Activated CD4-positive, CD25-positive, alpha-beta regulatory T cell (primary cell): ENCODE measurements around the gene GDA.
"Not testable (repeated sequence)": the region's sequence is repeated elsewhere in the genome, so short reads cannot be mapped to it uniquely, and the experiment has no call there.

Source experiments
- DNase-seq, 4 experiments: peaks; one replicate each; lab custom pipeline; 2025; lab: John Stamatoyannopoulos, UW

Gene GDA

DNA sequence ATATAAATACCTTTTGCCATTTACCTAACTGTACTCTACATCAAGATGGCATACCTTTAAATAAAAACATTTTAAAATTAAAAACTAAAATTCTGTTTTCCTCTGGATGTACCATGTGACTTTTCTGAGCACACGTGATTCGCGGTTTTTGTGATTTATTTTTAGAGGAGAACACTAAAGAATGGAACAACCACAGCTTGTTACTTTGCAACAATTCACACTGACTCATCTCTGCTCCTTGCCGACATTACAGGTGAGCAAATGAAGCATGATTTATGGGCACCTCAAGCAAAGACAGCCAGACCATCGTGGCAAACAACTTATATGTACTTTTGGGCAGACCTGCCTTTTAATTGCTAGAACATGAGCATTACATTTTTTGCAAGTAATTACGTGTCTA is 61.3 kb downstream of the GDA start:
- no peak for DNase-seq

DNA sequence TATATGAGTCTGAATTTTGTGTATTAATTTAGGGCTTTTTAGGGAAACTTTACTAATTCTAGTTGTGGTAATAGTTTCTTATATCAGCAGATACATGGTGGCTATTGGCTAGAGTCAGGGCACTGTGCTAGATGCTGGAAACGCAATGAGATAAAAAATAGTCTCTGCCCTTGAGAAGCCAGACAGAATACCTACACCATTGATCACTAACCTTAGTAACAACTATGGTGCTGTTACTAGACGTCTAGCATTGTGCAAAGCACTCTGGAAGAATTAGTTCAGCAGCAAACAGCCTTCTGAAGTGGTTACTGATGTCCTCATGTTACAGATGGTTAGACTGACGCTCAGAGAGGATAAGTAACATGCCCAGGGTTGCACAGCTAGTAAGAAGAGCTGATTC is 61.8 kb downstream of the GDA start:
- no peak for DNase-seq

DNA sequence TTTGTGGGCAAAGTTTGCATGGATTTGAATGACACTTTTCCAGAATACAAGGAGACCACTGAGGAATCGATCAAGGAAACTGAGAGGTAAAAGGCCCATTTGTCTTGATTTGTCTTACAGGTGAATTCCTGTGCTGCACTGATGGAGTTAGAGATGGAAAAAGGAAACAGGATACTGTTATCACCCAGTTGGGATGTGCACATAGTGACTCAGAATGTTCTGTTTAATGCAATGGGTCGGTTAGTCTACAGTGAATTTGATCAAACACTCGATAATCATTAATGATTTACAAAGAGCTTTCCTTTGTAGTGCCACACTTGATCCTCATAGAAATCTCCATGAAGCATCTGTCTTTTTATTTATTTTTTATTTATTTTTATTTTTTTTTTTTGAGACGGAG is 64.7 kb downstream of the GDA start:
- no peak for DNase-seq

DNA sequence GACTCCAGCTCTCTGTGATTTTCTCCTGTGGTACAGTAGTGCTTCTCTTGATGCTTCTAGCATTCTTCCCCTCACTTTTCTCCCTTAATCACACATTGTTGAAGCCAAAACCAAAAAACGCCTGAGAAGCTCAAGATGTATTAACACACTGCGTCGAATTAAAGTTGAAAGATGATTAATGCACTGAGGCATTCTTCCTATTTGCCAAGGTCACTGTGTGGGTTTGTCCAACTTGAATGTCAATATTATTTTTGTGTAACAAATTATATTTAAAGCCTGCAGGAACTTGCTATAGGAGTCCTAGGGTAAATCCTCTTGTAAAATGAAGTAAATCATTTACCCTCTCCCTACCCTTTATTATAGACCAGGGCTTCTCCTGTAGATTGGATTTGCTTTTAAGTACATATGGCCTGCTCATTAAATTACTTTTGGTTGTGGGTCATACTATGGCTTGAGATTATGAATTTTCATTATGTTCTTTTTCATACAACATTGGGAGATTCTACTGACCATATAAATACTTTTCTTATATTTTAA is 68.1 kb downstream of the GDA start:
- DNase-seq, result no peak

DNA sequence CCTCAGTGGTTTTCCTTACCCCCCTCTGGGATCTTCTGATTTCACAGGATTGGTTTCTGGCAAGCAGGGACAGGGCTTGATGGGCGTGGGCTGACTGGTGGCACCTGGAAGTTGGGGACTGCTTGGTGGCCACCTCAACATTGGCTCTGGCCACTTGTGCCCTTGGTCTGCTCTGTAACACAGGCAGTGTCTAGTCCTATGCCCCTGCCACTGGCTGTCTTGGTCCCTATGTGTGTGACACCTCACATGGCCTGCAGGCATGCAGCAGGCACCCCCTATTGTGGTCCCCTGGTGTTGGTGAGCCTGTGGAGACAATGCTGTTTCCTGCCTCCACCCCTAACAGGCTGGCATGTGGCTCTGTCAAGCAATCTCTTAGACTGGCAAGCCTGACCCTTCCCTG is 71.3 kb downstream of the GDA start:
- DNase-seq, result no peak

DNA sequence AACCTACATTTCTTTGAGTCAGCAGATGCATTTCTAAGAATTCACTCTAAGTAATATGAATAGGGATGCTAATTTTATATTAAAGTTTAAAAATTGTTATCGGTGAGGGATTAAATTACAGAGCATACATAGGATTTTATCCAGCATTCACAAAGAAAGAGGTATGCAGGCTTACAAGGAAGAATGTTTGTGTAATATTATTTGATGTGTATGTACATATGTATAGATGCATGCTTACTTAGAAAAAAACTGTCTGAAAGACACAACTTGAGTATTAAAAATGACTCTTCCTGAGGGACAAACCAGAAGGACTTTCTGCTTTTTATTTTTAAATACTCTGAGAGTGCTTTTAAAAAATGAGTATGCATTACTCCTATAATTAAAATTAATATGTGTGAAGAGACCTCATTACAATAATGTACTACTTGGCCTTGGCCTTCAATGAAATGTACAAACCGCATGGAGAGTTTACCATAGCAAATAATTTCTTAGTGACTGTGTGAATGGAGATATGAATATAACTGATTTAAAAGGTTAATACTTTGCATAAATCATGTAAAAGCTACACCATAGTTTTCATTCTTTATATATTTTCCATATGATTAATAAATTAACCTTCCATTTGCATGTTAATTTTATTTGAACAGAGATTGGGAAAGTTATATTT is 77.0 kb downstream of the GDA start:
- no peak for DNase-seq

DNA sequence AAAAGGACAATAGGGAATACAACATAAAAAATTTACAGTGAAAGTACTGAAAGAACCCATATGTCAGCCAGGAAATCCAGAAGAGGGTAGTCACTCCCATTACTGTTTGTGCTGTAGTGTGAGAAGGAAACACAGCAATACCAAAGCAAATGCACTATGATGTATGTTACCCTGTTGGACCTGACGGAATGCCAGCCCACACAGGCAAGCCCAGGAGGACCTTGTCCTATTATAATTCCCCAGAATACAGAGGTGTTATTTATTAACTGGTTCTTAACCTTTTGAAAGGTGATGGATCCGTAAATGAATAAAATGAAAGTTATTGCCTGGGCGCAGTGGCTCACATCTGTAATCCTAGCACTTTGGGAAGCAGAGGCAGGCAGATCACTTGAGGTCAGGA is 79.0 kb downstream of the GDA start:
- DNase-seq, result no peak

DNA sequence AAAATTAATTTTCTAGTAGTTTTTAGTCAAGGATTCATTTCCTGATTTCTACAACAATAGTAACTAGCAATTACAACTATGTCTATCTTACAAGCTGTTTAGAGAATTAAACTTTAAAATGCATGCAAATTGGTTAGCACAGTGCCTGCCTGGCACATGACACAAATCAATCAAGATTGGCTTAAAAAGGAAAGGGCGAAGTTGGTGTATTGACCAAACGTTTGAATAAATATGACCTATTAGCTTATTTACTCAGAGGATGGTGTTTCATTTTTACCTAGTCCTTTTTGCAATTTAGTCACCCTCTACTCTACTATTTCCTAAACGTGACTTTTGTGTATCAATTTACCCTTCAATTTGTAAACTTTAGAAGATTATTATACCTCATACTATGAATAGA is 83.5 kb downstream of the GDA start:
- no peak for DNase-seq

DNA sequence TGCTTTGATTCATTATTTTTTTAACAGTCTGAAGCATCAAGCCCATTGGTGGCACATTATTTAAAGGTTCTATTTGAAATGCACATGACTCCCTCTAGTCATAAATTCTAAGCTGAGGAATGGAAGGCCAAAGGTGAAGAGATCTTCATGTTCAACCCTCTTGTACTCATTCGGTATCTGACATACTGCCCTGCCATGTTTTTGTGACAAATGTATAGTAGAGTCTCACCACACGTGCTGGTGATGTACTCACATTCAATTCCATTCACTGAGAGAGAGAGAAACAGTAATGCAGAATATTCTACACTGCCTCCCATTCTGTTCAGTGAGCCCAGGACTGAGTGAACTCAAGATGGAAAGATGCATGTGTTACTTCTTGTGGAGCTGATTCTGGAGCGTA is 98.3 kb downstream of the GDA start:
- no peak for DNase-seq

DNA sequence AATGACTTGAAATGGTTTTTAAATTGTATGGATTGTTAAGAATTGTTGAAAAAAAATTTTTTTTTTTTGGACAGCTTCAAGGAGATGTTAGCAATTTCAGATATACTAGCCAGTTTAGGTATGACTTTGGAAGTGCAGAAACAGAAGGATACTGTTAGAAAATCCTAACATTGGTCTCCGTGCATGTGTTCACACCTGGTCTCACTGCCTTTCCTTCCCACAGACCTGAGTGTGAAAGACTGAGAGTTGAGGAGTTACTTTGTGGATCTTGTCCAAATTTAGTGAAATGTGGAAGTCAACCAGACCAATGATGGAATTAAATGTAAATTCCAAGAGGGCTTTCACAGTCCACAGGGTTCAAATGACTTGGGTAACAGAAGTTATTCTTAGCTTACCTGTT is 102.3 kb downstream of the GDA start:
- no peak for DNase-seq

DNA sequence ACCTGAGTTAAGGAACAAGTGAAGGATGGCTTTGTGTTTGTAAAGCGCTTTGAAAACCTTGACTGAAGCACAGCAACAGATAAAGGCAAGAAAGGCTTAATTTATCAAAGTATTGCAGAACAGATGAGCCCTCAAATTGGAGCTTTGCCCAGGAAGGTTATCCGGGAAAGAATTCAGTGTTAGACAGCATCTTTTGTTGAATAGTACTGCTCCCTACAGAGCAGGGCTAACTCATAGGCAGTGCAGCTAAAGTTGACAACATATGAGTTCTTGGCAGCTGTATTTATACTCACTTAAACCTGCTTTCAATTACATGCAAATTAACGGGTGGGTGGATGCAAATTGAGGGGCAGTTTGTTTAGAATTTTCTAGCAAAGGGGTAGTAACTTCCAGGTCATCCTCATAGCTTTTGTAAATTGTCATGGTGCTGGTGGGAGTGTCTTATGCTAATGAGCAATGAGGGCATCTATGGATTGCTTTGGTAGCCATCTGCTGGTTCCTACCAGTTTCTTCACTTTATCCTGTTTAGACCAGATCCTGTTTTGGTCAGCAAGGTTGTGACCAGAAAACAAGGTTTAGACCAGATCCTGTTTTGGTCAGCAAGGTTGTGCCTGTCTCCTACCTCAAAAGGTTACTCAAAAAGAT is 105.8 kb downstream of the GDA start:
- DNase-seq, result no peak

DNA sequence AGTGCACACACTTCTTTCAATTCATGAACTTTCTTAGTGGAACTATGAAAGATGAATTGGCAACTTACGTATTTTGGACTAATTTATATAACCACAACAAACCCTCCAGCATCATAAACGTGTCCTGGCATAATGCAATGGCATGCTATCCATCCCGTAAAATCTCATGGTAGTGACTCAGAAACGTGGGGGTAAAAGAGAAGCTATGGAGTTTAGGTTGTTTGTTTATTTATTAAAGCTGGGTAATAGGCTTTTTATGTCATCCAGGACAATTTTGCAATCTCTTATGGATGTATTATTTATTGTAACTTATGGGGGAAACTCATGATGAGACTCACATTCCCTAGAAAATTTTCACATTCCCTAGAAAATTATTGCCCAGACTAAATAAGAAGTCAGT is 106.3 kb downstream of the GDA start:
- DNase-seq, result no peak

DNA sequence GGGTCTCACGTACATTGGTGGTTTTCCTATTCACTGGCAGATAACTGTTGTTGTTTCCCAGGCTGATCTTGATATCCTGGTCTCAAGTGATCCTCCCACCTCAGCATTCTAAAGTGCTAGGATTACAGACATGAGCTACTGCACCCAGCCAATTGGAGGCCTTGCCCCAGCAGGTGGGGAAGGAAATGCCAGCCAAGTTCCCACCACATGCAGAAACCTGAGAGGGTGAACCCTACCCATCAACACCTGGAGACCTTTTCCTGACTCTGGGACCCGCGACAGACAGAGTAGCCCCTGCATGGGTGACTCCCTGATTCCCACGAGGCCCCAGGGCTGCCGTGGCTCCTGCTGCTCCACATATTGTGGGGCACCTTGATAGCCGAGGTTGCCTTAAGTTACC is 107.7 kb downstream of the GDA start:
- DNase-seq, result no peak

DNA sequence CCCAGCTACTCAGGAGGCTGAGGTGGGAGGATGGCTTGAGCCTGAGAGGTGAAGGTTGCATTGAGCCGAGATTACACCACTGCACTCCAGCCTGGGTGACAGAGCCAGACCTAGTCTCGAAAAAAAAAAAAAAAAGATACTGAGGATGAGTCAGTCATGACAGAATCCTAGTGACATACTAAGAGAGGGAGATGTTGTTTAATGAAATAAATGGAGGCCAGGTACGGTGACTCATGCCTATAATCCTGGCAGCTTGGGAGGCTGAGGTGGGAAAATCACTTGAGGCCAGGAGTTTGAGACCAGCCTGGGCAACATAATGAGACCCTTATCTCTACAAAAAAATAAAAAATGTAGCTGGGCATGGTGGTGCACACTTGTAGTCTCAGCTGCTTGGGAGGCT is 108.6 kb downstream of the GDA start:
- DNase-seq, result no peak

DNA sequence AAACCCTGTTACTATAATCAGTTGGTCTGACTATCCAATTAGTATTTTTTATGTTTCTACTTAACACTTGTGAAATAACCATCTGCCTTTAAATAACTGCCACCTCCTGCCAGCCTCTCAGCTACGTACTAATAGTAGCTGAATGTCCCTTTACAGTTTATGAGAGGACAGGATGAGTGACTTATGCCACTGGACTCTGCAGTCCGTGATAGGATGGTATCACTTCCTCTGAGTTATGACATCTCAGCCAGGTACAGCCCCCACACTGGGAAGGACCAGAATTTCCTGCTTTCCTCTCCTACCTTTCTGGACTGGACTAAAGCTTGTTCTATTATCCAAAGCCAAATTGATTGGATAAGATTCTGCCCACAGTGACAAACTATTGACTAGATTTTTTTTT is 112.8 kb downstream of the GDA start:
- no peak for DNase-seq

DNA sequence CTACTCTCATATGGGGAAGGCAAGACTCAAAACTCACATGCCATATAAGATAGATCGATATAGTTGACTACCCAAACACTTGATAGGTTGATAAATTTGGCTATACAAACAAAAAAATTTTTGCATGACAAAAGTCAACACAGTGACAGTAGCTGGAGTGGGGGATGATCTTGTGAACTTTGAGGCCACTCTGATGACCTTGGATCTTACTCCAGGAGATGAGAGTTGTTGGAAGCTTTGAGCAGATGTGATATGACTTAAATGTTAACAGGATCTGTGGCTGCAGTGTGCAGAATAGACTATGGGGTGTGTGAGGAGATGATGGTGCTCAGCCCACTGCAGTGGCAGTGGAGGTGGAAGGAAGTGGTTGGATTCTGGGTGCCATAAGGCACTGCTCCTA is 114.3 kb downstream of the GDA start:
- no peak for DNase-seq

DNA sequence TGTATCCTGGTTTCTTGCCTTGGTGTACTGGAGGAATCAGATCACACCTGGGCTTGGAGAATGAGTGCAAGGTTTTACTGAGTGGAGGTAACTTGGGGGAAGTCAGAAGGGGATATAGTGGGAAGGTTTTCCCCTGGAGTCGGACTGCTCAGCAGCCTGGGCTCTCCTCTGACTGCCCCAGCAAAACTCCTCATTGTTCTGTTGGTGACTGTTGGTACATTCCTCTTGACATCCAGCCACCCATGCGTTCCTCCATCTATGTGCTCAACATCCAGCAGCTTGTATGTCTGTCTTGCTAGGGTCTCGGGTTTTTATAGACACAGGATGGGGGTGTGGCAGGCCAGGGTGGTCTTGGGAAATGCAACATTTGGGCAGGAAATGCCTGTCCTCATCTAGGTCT is 119.7 kb downstream of the GDA start:
- no peak for DNase-seq

DNA sequence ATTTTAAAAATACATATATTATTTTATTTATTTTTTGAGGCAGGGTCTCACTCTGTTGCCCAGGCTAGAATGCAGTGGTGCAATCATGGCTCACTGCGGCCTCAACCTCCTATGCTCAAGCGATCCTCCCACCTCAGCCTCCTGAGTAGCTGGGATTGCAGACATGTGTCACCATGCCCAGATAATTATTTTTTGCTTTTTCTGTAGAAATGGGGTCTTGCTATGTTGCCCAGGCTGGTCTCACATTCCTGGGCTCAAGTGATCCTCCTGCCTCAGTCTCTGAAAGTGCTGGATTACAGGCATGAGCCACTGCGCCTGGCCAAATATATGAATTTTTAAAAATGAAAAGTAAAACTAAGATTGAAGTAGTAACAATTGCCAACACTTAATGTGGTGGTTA is 121.1 kb downstream of the GDA start:
- DNase-seq, result not testable (repeated sequence)

DNA sequence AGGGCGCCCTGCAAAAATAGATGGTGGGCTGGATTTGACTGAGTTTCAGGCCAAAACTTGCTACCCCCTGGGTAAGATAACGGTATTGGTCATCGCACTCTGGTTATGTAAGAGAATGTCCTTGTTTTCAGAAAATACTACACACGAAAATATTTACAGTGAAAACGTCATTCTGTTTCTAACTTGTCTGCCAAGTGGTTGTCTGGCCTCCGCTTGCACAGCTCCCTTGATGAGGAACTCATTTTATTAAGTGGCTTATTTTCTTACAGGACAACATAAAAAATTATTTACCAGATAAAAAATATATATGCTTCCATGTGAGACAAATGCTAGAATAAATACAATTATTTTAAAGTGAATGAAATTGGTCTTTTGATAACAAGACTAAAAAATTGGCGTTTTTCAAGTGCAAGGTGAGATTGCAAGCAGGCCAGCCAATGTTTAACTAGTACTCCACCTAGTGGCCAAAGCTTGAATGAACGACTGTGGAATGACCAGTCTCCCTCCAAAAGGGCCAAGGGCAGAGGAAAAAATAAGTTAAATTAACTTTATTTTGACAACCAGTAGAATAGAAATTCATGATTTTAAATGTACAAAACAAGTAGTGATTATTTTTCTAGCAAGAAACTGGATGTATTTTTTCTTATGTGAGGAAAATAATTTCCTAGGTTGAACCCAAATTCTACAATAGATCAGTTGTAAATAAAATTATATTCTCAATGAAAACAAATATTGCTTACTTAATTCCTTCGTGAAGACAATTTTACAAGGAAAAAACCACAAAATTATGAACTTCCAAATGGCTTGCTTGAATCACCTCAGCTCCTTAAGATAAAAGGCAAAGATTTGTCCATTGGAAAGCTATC is 122.6 kb downstream of the GDA start:
- DNase-seq, result peak in 3 of 4 experiments; percentile 2 to 20 (median 4)

DNA sequence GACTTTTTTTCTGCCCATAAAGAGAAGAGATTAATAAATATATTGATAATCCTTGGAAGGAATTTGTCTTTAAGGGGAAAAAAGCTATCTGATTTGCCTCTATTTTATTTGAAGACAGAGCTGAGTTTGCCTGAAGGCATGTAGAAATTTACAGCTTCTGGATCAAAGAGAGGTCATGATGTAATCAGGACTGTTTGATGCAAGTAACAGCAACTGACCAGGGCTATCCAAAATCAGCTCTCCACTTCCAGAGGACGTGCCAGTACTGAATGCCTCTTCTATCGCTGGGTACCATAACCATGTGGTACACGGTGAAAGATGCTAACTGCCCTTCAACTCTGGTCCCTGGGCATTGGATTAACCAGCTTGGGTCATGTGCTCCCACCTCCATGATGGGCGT is 125.2 kb downstream of the GDA start:
- DNase-seq, result no peak

DNA sequence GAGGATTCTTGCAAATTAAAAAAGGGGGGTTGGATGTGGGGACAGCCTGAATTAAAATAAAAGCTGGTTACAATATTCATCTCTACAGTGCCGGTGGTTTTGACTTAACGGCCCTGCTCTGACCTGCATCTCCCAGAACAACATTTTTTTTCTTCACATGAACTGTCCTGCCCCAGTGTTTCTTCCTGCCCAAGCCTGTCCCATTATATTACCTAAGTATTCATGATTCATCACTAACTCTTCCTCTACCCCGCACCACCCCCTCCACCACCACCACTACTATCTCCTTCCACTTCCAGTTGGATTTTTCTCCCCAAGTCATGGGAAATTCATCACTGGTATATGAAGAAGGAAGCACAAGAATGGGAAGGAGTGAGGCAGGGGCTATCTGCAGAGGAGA is 125.7 kb downstream of the GDA start:
- DNase-seq, result no peak

DNA sequence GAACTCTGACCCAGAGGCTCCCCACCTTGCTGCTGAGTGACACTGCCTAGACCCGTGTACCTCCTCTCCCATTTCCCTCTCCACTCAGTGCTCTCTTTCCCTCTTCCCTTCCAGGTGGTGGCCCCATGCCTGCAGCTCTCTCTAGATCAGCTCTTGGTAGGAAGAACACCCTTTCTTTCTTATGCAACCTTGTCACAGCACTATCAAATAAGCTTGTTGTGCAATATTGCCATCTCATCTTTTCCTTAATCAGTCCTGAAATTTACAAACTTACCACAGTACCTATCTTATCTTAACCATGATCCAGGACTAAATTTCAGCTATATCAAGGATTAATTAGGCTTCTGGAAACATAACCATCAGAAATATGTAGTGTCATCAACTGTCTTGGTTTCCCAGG is 127.2 kb downstream of the GDA start:
- DNase-seq, result no peak

DNA sequence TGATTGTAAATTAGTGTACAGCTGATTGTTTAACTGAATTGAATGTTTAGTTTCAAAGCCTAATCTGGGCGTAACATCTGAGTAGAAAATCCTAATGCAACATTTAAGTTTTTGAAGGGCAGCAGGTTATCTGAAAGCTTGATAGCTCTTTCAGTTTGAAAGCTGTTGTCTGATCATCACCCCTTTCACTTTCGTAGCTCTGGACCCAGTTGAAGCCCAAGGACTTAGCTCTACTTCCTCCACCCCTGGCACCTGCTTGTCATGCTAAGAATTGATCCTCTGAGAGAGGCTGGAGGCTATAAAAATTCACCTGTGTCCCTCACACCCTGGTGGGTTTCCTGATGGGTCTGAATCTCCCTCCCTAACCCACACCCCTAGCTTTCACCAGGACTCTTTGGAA is 129.7 kb downstream of the GDA start:
- DNase-seq, result no peak
